Neural cell (in vitro differentiated cells): ENCODE results near the gene C1orf21. TPM values are rescaled to one million over a fixed set of nuclear protein-coding genes. Genes with fewer than 3 reads are reported as not detected.

Source experiments
- H2AFZ ChIP-seq: fragments of 200-600, 300-800 bp; sonication (generic), shearing (Covaris generic); 2 replicates; pipeline ENCODE4 v1.6.0; 2014; ENCODE audit warnings: low read depth, mild to moderate bottlenecking, antibody characterized with exemption, low read length, moderate library complexity
- H3F3A ChIP-seq: fragments of 200-600 bp; shearing (Covaris generic); 2 replicates; pipeline ENCODE4 v1.6.1; 2016; ENCODE audit warnings: mild to moderate bottlenecking, moderate library complexity, mixed read lengths, antibody characterized with exemption, low read length; ENCODE audit not compliant: insufficient read depth, poor library complexity, severe bottlenecking
- H3K27ac ChIP-seq: fragments of 200-600, 300-800 bp; sonication (generic), shearing (Covaris generic); 2 replicates; pipeline ENCODE4 v1.5.1; 2014; ENCODE audit warnings: mild to moderate bottlenecking, low read length, moderate library complexity
- H3K27me3 ChIP-seq: fragments of 300-800, 200-600 bp; sonication (generic), shearing (Covaris generic); 2 replicates; pipeline ENCODE4 v1.6.0; 2014; ENCODE audit warnings: mild to moderate bottlenecking, low read depth, low read length, moderate library complexity; ENCODE audit not compliant: insufficient read depth
- H3K36me3 ChIP-seq: fragments of 300-800, 200-600 bp; sonication (generic), shearing (Covaris generic); 2 replicates; pipeline ENCODE4 v1.5.1; 2014; ENCODE audit warnings: mild to moderate bottlenecking, antibody characterized with exemption, low read length, moderate library complexity; ENCODE audit not compliant: insufficient read depth
- H3K4me2 ChIP-seq: fragments of 300-800, 200-600 bp; sonication (generic), shearing (Covaris generic); 2 replicates; pipeline ENCODE4 v1.6.0; 2014; ENCODE audit warnings: mild to moderate bottlenecking, low read length
- H3K4me3 ChIP-seq: fragments of 300-800, 200-600 bp; sonication (generic), shearing (Covaris generic); 2 replicates; pipeline ENCODE4 v1.5.1; 2014; ENCODE audit warnings: mild to moderate bottlenecking, low read length, moderate library complexity
- H3K79me2 ChIP-seq: fragments of 200-600 bp; shearing (Covaris generic); replicated peaks from 2 replicates; pipeline ENCODE4 v1.6.0; 2014; ENCODE audit warnings: mild to moderate bottlenecking, low read length, moderate library complexity; ENCODE audit not compliant: insufficient read depth
- H3K9ac ChIP-seq: fragments of 300-800, 200-600 bp; sonication (generic), shearing (Covaris generic); 2 replicates; pipeline ENCODE4 v1.6.1; 2016; ENCODE audit warnings: mild to moderate bottlenecking, low read length, mixed read lengths
- H3K9me2 ChIP-seq: fragments of 200-600 bp; shearing (Covaris generic); 2 replicates; pipeline ENCODE4 v1.6.1; 2016; ENCODE audit warnings: mild to moderate bottlenecking, low read length, mixed read lengths; ENCODE audit not compliant: insufficient read depth
- H3K9me3 ChIP-seq: fragments of 200-600, 300-800 bp; sonication (generic), shearing (Covaris generic); 2 replicates; pipeline ENCODE4 v1.6.1; 2016; ENCODE audit warnings: mild to moderate bottlenecking, mixed run types, low read length, moderate library complexity, mixed read lengths
- H4K20me1 ChIP-seq: fragments of 200-600 bp; shearing (Covaris generic); 2 replicates; pipeline ENCODE4 v1.6.1; 2016; ENCODE audit warnings: mild to moderate bottlenecking, mixed run types; ENCODE audit not compliant: insufficient read depth
- EP300 ChIP-seq: fragments of 450-650 bp; conservative IDR thresholded peaks from 2 replicates; pipeline ENCODE4 v1.6.1; 2014; ENCODE audit warnings: antibody characterized with exemption, mild to moderate bottlenecking, moderate library complexity; ENCODE audit not compliant: poor library complexity, severe bottlenecking
- EZH2 ChIP-seq: fragments of 200-600, 300-800 bp; shearing (Covaris generic), sonication (generic); IDR thresholded peaks from 2 replicates; pipeline ENCODE4 v1.6.1; 2014; ENCODE audit warnings: antibody characterized with exemption, low read length, borderline replicate concordance, mild to moderate bottlenecking; ENCODE audit not compliant: insufficient read depth, poor library complexity, severe bottlenecking
- MXI1 ChIP-seq: fragments of 450-650 bp; conservative IDR thresholded peaks from 2 replicates; pipeline ENCODE4 v1.6.1; 2014; ENCODE audit warnings: antibody characterized with exemption, mild to moderate bottlenecking; ENCODE audit not compliant: poor library complexity, severe bottlenecking
- POLR2AphosphoS5 ChIP-seq: IDR thresholded peaks from 2 replicates; pipeline ENCODE4 v1.6.1; 2012
- RAD21 ChIP-seq: fragments of 450-650 bp; conservative IDR thresholded peaks from 2 replicates; pipeline ENCODE4 v1.6.1; 2014; ENCODE audit warnings: antibody characterized with exemption, mild to moderate bottlenecking, moderate library complexity
- REST ChIP-seq: IDR thresholded peaks from 2 replicates; pipeline ENCODE4 v1.6.1; 2012; ENCODE audit warnings: borderline replicate concordance
- SMC3 ChIP-seq: fragments of 450-650 bp; conservative IDR thresholded peaks from 2 replicates; pipeline ENCODE4 v1.6.1; 2014; ENCODE audit warnings: antibody characterized with exemption, mild to moderate bottlenecking, moderate library complexity; ENCODE audit not compliant: poor library complexity
- TAF1 ChIP-seq: IDR thresholded peaks from 2 replicates; pipeline ENCODE4 v1.6.1; 2012; ENCODE audit warnings: low read depth
- polyA plus RNA-seq: library from polyadenylated mRNA; depleted of rRNA; stranded (reverse); fragments of >200 nt; gene quantifications from 2 replicates; pipeline ENCODE4 v1.2.3, GENCODE V29; 2014
- TF ChIP-seq, protein P1 (sequence below): fragments of 450-650 bp; IDR thresholded peaks from 2 replicates; pipeline ENCODE4 v1.5.1; 2014; ENCODE audit warnings: antibody characterized with exemption, mild to moderate bottlenecking, moderate library complexity; ENCODE audit not compliant: poor library complexity, severe bottlenecking

The C1orf21 gene
- polyA plus RNA-seq, 1 donor from 2014 or later: 21.1 TPM

DNA sequence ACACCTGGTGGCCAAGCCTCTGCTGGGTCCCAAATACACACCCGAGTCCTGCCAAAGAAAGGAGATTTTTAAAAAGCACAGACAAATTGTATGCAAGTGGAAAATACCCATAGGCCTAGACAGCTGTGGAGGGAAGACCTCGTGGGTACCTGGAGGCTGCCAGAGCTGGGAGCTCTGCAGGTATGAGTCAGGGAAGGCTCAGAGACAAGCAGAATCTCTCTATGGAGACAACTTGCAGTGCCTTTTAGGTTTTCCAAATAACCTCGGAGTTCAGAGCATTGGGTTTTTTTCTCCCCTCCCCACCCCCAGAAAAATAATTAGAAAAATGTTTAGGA, 240.1 kb downstream of the C1orf21 start:
- H2AFZ ChIP-seq: no peak overlapping the region
- H3K79me2 ChIP-seq: no peaks in the 10 kb centered on the region
- no peak overlapping the region for H3K27ac ChIP-seq
- H3F3A ChIP-seq: no peaks in the 10 kb centered on the region
- H3K4me3 ChIP-seq: no peak overlapping the region
- H3K4me2 ChIP-seq: no peak overlapping the region
- TF ChIP-seq TAF1 (no peak), POLR2AphosphoS5 (no peak), MXI1 (no peak), RAD21 (no peak), EZH2 (no peak), SMC3 (no peak), EP300 (no peak), REST (no peak)
- TF ChIP-seq, protein P1, sequence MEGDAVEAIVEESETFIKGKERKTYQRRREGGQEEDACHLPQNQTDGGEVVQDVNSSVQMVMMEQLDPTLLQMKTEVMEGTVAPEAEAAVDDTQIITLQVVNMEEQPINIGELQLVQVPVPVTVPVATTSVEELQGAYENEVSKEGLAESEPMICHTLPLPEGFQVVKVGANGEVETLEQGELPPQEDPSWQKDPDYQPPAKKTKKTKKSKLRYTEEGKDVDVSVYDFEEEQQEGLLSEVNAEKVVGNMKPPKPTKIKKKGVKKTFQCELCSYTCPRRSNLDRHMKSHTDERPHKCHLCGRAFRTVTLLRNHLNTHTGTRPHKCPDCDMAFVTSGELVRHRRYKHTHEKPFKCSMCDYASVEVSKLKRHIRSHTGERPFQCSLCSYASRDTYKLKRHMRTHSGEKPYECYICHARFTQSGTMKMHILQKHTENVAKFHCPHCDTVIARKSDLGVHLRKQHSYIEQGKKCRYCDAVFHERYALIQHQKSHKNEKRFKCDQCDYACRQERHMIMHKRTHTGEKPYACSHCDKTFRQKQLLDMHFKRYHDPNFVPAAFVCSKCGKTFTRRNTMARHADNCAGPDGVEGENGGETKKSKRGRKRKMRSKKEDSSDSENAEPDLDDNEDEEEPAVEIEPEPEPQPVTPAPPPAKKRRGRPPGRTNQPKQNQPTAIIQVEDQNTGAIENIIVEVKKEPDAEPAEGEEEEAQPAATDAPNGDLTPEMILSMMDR: no peak
- H3K27me3 ChIP-seq: no peaks in the 10 kb centered on the region
- no peaks in the 10 kb centered on the region for H3K9me2 ChIP-seq
- H3K36me3 ChIP-seq: no peaks in the 10 kb centered on the region
- H4K20me1 ChIP-seq: no peaks in the 10 kb centered on the region
- H3K9me3 ChIP-seq: no peaks in the 10 kb centered on the region
- no peak overlapping the region for H3K9ac ChIP-seq

DNA sequence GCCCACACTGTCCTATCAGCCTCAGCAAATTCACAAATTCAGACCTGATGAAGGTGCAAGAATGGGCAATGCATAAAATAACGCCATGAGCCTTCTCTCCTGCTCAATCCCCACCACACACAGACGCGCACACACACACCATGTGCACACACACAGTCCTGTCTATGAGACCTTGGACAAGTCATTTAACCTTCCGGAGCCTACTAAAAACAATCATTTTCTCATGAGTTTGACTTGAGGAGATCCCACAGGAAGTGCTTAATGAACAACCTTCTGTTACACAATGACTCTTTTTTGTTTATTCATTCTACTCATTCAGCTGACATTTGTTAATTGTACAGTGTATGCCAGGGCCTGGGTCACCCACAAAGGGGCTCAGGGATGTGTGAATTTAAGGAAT, 242.4 kb downstream of the C1orf21 start:
- H3K79me2 ChIP-seq: no peaks in the 10 kb centered on the region
- no peak overlapping the region for H3K27ac ChIP-seq
- H3K27me3 ChIP-seq: no peaks in the 10 kb centered on the region
- no peak overlapping the region for H3K4me2 ChIP-seq
- no peaks in the 10 kb centered on the region for H4K20me1 ChIP-seq
- no peak overlapping the region for H2AFZ ChIP-seq
- no peaks in the 10 kb centered on the region for H3K36me3 ChIP-seq
- H3K4me3 ChIP-seq: no peak overlapping the region
- no peaks in the 10 kb centered on the region for H3K9me2 ChIP-seq
- no peak overlapping the region for H3K9ac ChIP-seq
- no peaks in the 10 kb centered on the region for H3K9me3 ChIP-seq
- no peaks in the 10 kb centered on the region for H3F3A ChIP-seq
- TF ChIP-seq POLR2AphosphoS5 (no peak), SMC3 (no peak), TAF1 (no peak)
- TF ChIP-seq, protein P1: no peak
